NCI-H526 treated with DMSO at 0.1 percent for 48 hours (cell line): ENCODE data around the gene UBE2F.
"Not testable (repeated sequence)": the region's sequence is repeated elsewhere in the genome, so short reads cannot be mapped to it uniquely, and the experiment has no call there.

ENCODE experiments used
- DNase-seq: peaks from one replicate; lab custom pipeline; 2025; lab: John Stamatoyannopoulos, UW

UBE2F gene

GRCh38 chr2:237944302-237944701 is 22.5 kb upstream of the UBE2F start:
- no peak for DNase-seq

GRCh38 chr2:237946423-237946822 is 20.4 kb upstream of the UBE2F start:
- no peak for DNase-seq

GRCh38 chr2:237951354-237951753 is 15.5 kb upstream of the UBE2F start:
- DNase-seq: not testable (repeated sequence)

- no peak for DNase-seq
Observed at GRCh38 chr2:237951878-237952277, 14.9 kb upstream of the UBE2F start.

GRCh38 chr2:237952851-237953250 is 14.0 kb upstream of the UBE2F start:
- DNase-seq: no peak

- no peak for DNase-seq
Observed at GRCh38 chr2:237955640-237956401, 11.0 kb upstream of the UBE2F start.

GRCh38 chr2:237956402-237956736 is 10.4 kb upstream of the UBE2F start:
- DNase-seq: no peak

GRCh38 chr2:237961637-237962036 is 5.2 kb upstream of the UBE2F start:
- no peak for DNase-seq

- DNase-seq: no peak
Observed at GRCh38 chr2:237962432-237963084, 4.3 kb upstream of the UBE2F start.

- DNase-seq: not testable (repeated sequence)
Observed at GRCh38 chr2:237963490-237963991, 3.3 kb upstream of the UBE2F start.

GRCh38 chr2:237964194-237964577 is 2.6 kb upstream of the UBE2F start:
- DNase-seq: no peak

- no peak for DNase-seq
Observed at GRCh38 chr2:237964578-237965404, 2.0 kb upstream of the UBE2F start.

- DNase-seq: not testable (repeated sequence)
Observed at GRCh38 chr2:237965844-237966243, 970 bp upstream of the UBE2F start.

GRCh38 chr2:237966250-237966564 is 607 bp upstream of the UBE2F start:
- no peak for DNase-seq

GRCh38 chr2:237967463-237967951 is 693 bp downstream of the UBE2F start:
- no peak for DNase-seq

GRCh38 chr2:237968048-237968862 is 1.4 kb downstream of the UBE2F start:
- DNase-seq: no peak

GRCh38 chr2:237971661-237972060 is 4.8 kb downstream of the UBE2F start:
- DNase-seq: no peak

- no peak for DNase-seq
Observed at GRCh38 chr2:237972211-237972610, 5.4 kb downstream of the UBE2F start.

- no peak for DNase-seq
Observed at GRCh38 chr2:237972936-237973335, 6.1 kb downstream of the UBE2F start.

- DNase-seq: no peak
Observed at GRCh38 chr2:237977380-237977779, 10.6 kb downstream of the UBE2F start.

- DNase-seq: no peak
Observed at GRCh38 chr2:237978058-237978712, 11.4 kb downstream of the UBE2F start.
